BJ (cell line): Measurements from ENCODE around the gene TEX12. TPM values are rescaled to one million over a fixed set of nuclear protein-coding genes. Genes with fewer than 3 reads are reported as not detected.
"Not testable (repeated sequence)": the region's sequence is repeated elsewhere in the genome, so short reads cannot be mapped to it uniquely, and the experiment has no call there.

Source experiments
- CTCF ChIA-PET: fragments of 350-600 bp; formaldehyde crosslinking; extraction: SDS; loops from one replicate; lab custom pipeline; 2021; ENCODE audit warnings: antibody characterized with exemption, inconsistent platforms; lab: Yijun Ruan, JAX
- POLR2A ChIA-PET: fragments of 300-600 bp; sonication (Branson Sonifier 250); formaldehyde crosslinking; extraction: SDS; loops from one replicate; lab custom pipeline; 2021; ENCODE audit warnings: antibody characterized with exemption; lab: Charles Lee
- DNase-seq: peaks from one replicate; pipeline ENCODE4 v3.0.0-alpha.2; 2011; ENCODE audit warnings: low read depth
- H3K27me3 ChIP-seq: 2 replicates; pipeline ENCODE4 v1.6.0; 2011; ENCODE audit warnings: low read length; ENCODE audit not compliant: control insufficient read depth, insufficient read depth
- H3K36me3 ChIP-seq: 2 replicates; pipeline ENCODE4 v1.5.1; 2011; ENCODE audit warnings: low read length; ENCODE audit not compliant: control insufficient read depth, insufficient read depth
- H3K4me3 ChIP-seq: 2 replicates; pipeline ENCODE4 v1.5.1; 2011; ENCODE audit warnings: low read depth, mild to moderate bottlenecking, control low read depth, low read length
- polyA plus RNA-seq: library from polyadenylated mRNA; depleted of rRNA; stranded (reverse); fragments of >200 nt; gene quantifications from 2 replicates; pipeline ENCODE4 v1.2.3, GENCODE V29; 2011
- TF ChIP-seq, protein P1 (sequence below): IDR thresholded peaks from 2 replicates; pipeline ENCODE4 v1.5.1; 2011; ENCODE audit warnings: low read depth, mild to moderate bottlenecking, control low read depth, inconsistent platforms, low read length, moderate library complexity; ENCODE audit not compliant: insufficient read depth

Gene TEX12
- polyA plus RNA-seq, 1 experiment: not detected

DNA sequence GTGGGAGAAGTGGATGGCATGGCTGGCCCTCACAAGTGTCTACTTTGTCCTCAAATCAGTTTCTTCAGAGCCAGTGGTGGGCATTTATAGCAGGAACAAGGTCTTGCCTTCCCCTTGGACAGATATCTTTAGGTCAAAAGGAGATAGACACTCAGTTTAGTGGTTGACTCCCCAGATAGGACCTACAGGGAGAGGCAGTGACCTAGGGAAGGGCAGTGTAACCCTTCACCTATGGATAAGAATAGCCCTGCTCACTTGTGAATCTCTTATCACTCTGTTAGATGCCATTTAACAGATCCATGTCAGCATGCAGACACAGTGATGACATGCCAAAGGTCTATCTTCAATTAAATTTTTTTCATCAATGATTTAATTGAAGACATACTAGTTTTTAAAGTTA lies 19.1 kb downstream of the TEX12 start:
- Histone ChIP-seq H3K4me3 (no peak overlapping the region), H3K27me3 (no peaks in the 10 kb centered on the region), H3K36me3 (no peaks in the 10 kb centered on the region)
- TF ChIP-seq, protein P1, sequence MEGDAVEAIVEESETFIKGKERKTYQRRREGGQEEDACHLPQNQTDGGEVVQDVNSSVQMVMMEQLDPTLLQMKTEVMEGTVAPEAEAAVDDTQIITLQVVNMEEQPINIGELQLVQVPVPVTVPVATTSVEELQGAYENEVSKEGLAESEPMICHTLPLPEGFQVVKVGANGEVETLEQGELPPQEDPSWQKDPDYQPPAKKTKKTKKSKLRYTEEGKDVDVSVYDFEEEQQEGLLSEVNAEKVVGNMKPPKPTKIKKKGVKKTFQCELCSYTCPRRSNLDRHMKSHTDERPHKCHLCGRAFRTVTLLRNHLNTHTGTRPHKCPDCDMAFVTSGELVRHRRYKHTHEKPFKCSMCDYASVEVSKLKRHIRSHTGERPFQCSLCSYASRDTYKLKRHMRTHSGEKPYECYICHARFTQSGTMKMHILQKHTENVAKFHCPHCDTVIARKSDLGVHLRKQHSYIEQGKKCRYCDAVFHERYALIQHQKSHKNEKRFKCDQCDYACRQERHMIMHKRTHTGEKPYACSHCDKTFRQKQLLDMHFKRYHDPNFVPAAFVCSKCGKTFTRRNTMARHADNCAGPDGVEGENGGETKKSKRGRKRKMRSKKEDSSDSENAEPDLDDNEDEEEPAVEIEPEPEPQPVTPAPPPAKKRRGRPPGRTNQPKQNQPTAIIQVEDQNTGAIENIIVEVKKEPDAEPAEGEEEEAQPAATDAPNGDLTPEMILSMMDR: no peak
- ChIA-PET CTCF (interaction anchor here (0.6 kb wide), 1 partner anchor 1609 kb away, joined by 4 read pairs; no protein-coding TSS in a partner anchor), POLR2A (no interaction called here)
- DNase-seq: no peak

DNA sequence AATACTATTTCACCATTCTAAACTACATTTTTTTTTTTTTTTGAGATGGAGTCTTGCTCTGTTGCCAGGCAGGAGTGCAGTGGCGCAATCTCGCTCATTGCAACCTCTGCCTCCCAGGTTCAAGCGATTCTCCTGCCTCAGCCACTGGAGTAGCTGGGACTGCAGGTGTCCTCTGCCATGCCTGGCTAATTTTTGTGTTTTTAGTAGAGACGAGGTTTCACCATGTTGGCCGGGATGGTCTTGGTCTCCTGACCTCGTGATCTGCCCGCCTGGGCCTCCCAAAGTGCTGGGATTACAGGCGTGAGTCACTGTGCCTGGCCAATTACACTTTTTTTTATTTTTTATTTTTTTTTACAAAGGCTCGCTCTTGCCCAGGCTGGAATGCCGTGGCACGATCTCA lies 27.9 kb downstream of the TEX12 start:
- CTCF ChIA-PET: interaction anchor here (1.4 kb wide), 1 partner anchor 85 kb away, joined by 3 read pairs; no protein-coding TSS in a partner anchor
- POLR2A ChIA-PET, H3K27me3 ChIP-seq, DNase-seq, H3K4me3 ChIP-seq, H3K36me3 ChIP-seq: not testable (repeated sequence)

DNA sequence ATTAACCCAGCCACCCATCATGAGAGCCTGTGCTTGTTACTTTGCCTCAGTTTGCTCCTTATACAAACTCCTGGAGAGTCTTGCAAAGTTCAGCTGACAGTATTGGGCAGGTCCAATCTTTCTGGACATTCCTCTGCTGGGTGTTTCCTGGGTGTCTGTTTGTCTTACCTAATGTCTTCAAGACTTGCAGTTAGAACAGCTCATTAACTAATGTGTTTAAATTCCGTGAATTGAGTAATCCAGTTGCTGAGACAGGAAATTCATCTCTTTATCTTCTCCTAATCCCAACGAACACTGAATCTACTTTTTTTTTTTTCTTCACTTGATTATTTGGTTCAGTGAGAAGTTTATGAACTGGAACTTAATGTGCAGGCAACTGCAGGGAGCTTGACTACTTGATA lies 28.8 kb downstream of the TEX12 start:
- TF ChIP-seq, protein P1: no peak
- Histone ChIP-seq H3K4me3 (no peak overlapping the region), H3K36me3 (no peaks in the 10 kb centered on the region), H3K27me3 (no peaks in the 10 kb centered on the region)
- ChIA-PET POLR2A (interaction anchor here (0.7 kb wide), 2 partner anchors 10 to 23 kb away, joined by 4 to 9 read pairs; no protein-coding TSS in a partner anchor), CTCF (interaction anchor here (0.6 to 1.4 kb wide), 3 partner anchors 84 to 87 kb away, joined by 3 read pairs; no protein-coding TSS in a partner anchor)
- peak; percentile 11 for DNase-seq

DNA sequence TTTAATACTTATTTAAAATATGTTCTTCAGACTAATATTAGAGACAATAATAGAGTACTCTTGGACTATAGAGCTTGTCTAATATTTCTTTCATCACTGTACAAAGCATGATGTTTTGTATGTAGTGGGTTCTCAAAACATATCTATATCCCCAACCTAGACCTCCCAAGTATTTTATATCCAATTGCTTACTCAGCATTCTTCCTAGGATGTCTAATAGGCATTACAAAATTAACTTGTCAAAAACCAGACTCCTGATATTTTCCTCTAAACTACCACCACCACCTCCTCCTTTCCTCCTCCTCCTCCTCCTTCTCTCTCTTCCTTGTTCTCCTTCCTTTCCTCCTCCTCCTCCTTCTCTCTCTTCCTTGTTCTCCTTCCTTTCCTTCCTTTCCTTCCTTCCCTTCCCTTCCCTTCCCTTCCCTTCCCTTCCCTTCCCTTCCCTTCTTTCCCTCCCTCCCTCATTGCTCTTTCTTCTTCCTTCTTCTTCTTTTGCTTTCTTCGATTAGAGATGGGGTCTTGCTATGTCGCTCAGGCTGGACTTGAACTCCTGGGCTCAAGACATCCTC lies 29.4 kb downstream of the TEX12 start:
- ChIA-PET POLR2A (no interaction called here), CTCF (interaction anchor here (0.6 to 1.4 kb wide), 3 partner anchors 84 to 88 kb away, joined by 3 read pairs; no protein-coding TSS in a partner anchor)
- no peaks in the 10 kb centered on the region for H3K36me3 ChIP-seq
- TF ChIP-seq, protein P1: no peak
- no peaks in the 10 kb centered on the region for H3K27me3 ChIP-seq
- H3K4me3 ChIP-seq: no peak overlapping the region
- DNase-seq: no peak

DNA sequence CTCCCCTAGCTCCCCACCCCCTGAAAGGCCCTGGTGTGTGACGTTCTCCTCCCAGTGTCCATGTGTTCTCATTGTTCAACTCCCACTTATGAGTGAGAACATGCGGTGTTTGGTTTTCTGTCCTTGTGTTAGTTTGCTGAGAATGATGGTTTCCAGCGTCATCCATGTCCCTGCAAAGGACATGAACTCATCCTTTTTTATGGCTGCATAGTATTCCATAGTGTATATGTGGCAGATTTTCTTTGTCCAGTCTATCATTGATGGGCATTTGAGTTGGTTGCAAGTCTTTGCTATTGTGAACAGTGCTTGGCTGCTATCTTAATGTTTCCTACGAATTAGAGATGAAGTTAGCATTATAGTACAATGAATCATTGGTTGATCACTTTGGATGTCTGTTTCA lies 31.9 kb downstream of the TEX12 start:
- POLR2A ChIA-PET, CTCF ChIA-PET, DNase-seq, H3K36me3 ChIP-seq, H3K4me3 ChIP-seq, H3K27me3 ChIP-seq: not testable (repeated sequence)

DNA sequence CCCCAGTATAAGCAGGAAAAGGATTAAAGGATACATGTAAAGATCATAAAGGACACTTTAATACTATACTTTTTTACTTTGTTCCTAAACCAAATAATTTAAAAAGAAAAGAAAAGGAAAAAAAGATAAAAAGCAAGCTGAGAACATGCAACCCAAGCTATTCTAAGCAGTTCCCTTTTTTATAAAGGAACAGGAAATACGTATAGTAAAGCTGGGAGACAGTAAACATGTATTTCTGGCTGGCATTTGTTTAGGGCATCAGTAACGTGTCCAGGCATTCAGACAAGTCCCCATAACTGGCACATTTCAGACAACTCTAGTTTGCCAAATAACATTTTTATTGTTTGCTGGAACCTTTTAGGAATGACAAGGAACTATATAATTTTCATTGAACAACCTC lies 33.1 kb downstream of the TEX12 start:
- Histone ChIP-seq H3K4me3 (no peak overlapping the region), H3K27me3 (no peaks in the 10 kb centered on the region), H3K36me3 (no peaks in the 10 kb centered on the region)
- CTCF ChIA-PET: interaction anchor here (0.7 to 1.7 kb wide), 3 partner anchors 11 to 1201 kb away, joined by 3 to 6 read pairs (median 3); no protein-coding TSS in a partner anchor
- no peak for DNase-seq
- POLR2A ChIA-PET: no interaction called here
- TF ChIP-seq, protein P1: no peak
